PC-3 (cell line): ENCODE data around the gene APOE.

Source experiments
- CTCF ChIP-seq: fragments of 300-600 bp; sonication (generic); conservative IDR thresholded peaks from 2 replicates; pipeline ENCODE4 v1.5.1; 2017; ENCODE audit warnings: antibody characterized with exemption, low read depth, mild to moderate bottlenecking, low read length
- EZH2 ChIP-seq: fragments of 300-600 bp; sonication (generic); IDR thresholded peaks from one replicate; pipeline ENCODE4 v1.6.1; 2017; ENCODE audit warnings: antibody characterized with exemption, mild to moderate bottlenecking, low read length; ENCODE audit not compliant: unreplicated experiment

DNA sequence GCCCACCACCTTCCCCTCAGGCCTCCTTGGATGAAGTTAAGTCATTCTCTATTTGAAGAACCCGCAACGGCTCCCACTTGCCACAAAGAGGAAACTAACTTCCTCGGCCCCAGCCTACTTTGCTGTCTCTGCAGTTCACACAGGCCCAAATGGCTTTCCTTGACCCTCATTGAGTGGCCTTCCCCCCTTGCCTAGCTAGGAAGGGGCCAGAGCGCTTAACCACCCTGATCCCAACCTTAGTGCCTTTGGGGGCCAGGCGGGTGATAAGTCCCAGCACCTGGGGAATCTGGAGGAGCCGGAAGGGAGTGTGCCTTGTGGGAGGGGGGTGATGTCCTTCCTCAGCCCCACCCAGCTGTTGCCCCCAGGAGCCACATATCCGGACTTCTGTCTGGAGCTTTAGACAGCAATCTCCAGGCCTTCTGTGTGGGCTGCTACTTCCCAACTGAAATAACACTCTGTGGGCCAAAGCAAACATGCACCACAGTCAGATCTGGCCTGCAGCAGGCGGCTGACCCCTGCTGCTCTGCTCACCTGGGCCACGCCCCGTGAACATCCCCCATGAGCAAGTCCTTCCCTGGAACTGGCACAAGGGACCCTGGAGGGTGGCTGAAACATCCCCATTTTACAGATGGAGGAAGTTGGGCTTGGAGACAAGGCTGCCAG is 49.0 kb upstream of the APOE start:
- TF ChIP-seq CTCF (no peak), EZH2 (no peak)
